NCI-H2107 treated with DMSO at 0.1 percent for 48 hours (cell line): ENCODE measurements around the gene RSPRY1.
"Not testable (repeated sequence)": the region's sequence is repeated elsewhere in the genome, so short reads cannot be mapped to it uniquely, and the experiment has no call there.

Experiments used
- DNase-seq: peaks from one replicate; lab custom pipeline; 2025; ENCODE audit not compliant: unreplicated experiment; lab: John Stamatoyannopoulos, UW

The RSPRY1 gene

DNA sequence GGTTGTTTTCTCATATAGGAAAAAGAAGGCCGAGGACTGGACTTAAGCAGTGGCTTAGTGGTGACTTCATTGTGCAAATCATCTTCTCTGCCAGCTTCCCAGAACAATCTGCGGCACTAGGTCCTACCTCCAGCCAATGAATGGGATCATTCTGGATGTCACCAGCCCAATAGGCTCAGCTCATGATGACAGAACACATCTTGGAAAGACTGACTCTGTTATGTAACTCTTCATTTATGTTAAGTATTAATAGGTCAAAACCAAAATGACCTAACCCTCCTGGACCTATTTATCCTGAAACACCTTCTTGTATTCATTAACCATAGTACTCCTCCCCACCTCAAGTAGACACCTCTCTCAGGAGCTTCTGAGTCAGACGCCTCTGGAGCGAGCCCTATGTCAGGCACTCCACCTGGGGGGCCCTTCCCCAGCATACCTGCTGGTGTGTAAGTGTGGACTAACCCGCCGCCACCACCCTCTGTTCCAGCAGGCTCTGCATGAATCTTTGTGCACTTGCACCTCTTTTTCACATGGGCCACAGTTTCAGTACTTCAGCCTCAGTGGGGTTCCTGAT lies 66.1 kb downstream of the RSPRY1 start:
- no peak for DNase-seq

- no peak for DNase-seq
Observed at GRCh38 chr16:57253466-57253865, 67.3 kb downstream of the RSPRY1 start.

- DNase-seq: no peak
Observed at GRCh38 chr16:57255686-57256415, 69.7 kb downstream of the RSPRY1 start.

- DNase-seq: no peak
Observed at GRCh38 chr16:57256601-57257395, 70.7 kb downstream of the RSPRY1 start.

- DNase-seq: no peak
Observed at GRCh38 chr16:57257455-57258070, 71.4 kb downstream of the RSPRY1 start.

- no peak for DNase-seq
Observed at GRCh38 chr16:57258226-57258909, 72.2 kb downstream of the RSPRY1 start.

DNA sequence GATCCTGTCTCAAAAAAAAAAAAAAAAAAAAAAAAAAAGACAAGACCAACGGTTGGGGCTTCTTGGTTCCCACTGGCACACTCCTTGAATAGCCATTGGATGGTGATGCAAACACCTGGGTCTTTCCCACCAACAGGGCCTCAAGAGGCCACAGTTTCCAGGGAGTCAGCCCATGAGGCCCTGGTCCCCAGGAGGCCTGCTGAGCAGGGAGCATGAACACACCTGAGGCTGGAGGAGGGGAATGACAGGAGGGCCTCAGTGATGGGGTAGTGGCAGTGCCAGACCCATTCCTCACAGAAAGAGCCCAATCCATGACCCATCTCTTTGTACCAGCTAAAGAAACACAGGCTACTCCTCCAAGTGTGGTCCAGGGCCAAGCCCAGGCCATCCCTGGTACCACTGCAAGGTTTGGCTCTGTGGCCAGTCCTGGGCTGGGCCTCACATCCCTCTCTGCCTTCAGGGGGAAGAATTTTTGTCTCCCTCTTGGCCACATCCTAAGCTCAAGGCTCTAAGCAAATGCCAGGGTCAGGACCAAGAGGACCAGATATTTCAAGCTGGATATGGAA lies 72.9 kb downstream of the RSPRY1 start:
- DNase-seq: no peak

DNA sequence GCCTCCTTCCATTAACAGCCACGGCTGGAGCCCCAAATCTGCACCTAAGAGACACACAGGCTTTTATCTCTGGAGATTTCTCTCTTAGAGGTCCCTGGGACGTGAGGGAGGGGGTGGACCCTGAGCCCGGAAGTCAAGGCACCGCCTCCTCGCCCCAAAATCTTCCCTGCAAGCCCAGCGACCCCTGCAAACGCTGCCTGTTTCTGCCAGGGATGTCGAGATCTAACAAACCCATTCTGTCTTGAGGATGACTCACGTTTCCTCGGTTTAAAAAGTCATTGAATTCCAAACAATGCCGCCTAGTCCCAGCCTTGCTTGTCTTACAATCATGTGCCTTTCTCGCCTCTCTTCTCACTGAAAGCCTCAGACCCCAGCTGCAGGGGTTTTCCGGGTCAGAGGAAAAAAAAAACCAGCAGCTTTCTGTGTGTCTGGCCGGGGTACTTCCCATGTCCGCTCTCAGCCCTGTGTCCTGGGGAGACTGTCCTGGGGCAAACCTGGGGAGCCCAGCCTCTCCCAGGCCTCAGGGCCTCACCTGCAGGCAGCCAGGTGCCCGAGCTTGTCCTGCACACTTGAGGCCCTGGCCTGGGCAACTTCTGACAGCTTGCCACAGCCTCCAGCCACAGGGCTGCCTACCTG lies 74.3 kb downstream of the RSPRY1 start:
- DNase-seq: no peak

GRCh38 chr16:57261806-57262205 lies 75.7 kb downstream of the RSPRY1 start:
- DNase-seq: no peak

- DNase-seq: no peak
Observed at GRCh38 chr16:57262841-57263540, 76.9 kb downstream of the RSPRY1 start.

DNA sequence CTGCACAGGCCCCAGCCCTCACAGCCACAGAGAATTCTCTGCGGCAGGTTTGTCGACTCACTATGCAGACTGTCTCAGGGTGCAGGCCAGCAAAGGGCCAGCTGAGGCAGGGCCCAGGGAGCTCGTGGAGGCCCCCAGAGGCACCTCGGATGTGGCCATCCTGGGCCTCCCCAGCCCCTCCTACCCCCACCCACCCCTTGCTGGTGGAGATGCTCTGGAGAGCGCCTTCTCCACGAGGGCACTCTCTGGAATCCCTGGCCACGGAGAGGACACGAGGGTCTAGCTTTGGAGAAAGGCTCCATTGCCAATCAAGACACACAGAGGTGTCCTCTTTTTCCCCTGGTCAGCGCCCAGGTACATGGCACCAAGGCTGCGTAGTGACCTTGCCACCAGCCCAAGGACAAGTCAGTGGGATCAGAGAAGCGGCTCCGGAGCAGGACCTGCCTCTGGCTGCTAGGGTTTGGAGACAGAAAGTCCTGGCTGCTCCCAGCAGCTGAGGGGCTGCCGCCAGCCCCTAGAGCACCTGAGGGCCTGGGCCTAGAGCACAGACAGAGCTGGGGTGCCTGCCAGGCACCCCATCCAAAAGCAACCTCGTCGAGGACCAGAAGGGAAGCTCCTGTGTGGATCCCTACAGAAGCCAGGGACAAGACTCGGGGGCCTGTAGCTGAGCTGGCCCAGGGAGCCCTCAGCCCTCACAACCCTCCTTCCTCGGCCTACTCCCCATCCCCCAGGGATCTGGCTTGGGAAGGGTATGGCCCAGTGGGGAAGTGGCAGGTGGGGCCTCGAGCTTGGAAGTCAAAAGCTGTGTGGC lies 77.6 kb downstream of the RSPRY1 start:
- DNase-seq: no peak

DNA sequence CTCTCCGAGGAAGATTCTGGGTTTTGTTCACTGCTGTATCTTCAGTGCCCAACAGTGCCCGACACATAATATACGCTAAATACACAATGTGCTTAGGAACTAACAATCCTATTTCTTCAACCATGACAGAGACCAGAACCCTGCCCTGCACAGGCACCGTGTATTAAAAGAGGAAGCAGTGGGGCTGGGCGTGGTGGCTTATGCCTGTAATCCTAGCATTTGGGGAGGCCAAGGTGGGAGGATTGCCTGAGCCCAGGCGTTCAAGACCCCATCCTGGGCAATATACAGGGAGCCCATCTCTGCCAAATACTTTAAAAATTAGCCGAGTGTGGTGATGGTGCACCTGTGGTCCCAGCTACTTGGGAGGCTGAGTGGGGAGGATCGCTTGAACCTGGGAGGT lies 78.3 kb downstream of the RSPRY1 start:
- DNase-seq: no peak

DNA sequence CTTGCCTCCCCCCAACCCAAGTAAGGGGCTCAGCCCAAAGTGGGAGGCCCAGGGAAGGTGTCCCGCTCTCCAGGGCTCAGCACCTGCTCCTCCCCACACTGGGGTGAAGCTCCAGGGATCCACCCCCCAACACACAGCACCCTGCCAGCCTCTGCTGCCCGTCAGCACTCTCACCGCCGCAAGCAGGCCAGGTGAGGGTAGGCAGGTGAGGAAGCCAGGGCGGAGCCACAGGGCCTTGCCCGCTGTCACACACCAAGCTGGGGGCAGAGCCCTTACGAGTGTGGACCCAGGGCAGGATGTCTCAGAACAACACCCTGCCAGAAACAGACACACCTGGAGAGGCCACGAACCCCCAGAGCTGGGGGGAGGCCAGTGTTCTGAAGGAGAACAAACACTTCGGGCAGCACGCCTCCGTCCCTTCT lies 78.8 kb downstream of the RSPRY1 start:
- no peak for DNase-seq

DNA sequence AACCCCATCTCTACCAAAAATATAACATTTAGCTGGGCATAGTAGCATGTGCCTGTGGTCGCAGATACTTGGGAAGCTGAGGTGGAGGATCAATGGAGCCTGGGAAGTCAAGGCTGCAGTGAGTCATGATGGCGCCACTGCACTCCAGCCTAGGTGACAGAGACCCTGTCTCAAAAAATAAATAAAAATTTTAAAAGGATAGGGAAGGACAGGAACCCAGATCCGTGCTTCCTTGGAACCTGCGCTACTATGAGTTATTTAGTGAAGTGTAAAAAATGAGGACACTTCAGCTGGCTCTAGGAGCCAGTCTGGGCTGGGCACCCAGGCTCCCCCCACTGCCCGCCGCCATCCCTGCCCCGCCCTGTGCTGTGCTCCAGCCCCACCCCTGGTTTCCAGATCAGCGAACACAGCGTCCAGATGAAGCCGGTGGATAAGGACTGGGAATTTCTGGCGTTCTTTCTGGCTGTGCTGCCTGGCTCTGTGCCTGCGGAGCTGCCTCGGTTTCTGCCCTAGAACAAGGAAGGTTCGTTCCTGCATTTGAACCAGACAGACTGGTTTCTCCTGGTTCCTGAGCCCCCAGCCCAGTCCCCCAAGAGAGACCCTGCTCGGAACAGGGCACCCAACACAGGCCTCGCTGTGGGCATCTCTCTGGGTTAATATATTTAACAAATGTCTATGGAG lies 79.9 kb downstream of the RSPRY1 start:
- DNase-seq: no peak

DNA sequence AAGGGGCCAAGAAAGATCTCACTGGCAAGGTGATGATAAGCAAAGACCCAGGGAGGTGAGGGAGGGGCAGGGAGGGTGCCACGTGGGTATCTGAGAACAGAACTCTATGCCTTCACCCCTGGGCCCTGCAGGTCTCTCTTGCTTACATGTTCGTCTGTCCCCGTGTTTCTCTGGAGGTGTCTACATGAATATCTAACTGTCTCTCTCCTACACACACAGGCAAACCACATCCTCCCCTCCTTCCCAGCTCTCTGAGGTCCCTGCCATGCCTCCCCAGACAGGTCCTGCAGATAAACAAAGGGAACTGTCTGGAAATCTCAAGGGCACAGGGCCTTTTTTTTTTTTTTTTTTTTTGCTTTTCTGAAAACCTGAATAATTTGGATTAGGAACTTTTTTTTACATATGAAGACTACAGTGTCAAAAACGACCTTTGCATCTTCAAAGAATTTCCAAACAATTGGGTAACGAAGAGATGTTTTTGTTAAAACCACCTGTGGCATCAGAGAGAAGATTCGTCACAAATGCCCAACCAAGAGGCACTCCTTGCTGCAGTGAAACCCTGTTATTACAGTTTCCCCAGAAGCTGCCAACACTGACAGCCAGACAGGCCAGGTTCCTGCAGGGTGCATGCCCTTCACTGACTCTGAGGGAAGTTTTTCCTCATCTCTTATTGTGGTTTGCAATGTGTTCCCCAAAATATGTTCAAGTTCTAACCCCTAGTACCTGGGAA lies 80.6 kb downstream of the RSPRY1 start:
- no peak for DNase-seq

DNA sequence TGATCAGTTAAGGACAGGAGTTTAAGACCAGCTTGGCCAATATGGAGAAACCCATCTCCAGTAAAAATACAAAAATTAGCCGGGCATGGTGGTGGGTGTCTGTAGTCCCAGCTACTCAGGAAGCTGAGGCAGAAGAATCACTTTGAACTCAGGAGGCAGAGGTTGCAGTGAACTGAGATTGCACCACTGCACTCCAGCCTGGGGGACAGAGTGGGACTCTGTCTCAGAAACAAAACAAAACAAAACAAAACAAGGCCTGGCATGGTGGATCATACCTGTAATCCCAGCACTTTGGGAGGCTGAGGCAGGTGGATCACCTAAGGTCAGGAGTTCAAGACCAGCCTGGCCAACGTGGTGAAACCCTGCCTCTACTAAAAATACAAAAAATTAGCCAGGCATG lies 81.2 kb downstream of the RSPRY1 start:
- not testable (repeated sequence) for DNase-seq
